ENCODE measurements around the gene CHST11.

DNA sequence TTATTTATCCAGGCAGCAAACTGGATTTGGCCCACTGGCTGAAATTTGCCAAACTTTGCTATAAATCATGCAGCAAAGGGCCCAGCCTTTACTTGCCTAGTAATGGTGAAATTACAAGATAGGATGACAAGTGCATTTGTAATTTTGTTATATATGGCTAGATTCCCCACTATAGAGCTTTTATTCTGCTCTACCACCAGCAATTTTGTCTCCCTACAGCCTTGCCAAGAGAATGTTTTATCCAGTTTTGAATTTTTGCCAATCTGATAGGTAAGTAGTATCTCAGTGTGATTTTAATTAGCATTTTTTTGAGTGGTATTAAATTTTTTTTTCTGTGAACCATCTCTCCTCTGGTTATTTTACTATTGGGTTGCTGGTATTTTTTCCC, 339.7 kb downstream of the CHST11 start:
- TF ChIP-seq, protein P1, sequence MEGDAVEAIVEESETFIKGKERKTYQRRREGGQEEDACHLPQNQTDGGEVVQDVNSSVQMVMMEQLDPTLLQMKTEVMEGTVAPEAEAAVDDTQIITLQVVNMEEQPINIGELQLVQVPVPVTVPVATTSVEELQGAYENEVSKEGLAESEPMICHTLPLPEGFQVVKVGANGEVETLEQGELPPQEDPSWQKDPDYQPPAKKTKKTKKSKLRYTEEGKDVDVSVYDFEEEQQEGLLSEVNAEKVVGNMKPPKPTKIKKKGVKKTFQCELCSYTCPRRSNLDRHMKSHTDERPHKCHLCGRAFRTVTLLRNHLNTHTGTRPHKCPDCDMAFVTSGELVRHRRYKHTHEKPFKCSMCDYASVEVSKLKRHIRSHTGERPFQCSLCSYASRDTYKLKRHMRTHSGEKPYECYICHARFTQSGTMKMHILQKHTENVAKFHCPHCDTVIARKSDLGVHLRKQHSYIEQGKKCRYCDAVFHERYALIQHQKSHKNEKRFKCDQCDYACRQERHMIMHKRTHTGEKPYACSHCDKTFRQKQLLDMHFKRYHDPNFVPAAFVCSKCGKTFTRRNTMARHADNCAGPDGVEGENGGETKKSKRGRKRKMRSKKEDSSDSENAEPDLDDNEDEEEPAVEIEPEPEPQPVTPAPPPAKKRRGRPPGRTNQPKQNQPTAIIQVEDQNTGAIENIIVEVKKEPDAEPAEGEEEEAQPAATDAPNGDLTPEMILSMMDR (IDR thresholded peaks at IDR 0.05): no peak
- no peak for TF ChIP-seq ZFX (IDR thresholded peaks at IDR 0.05; ENCODE audit: borderline replicate concordance)

All from 22Rv1 (cell line).